HG02642 (cell line): ENCODE data around the gene LHFPL2.

Experiments used
- ATAC-seq: cut with Tn5 transposase; IDR thresholded peaks from one replicate; pipeline ENCODE4 v1.9.1; 2021; ENCODE audit warnings: mild to moderate bottlenecking; ENCODE audit not compliant: unreplicated experiment, poor library complexity

Gene LHFPL2

GRCh38 chr5:78644741-78645300 is 3.8 kb downstream of the LHFPL2 start:
- no peak for ATAC-seq

GRCh38 chr5:78644129-78644528 is 4.4 kb downstream of the LHFPL2 start:
- no peak for ATAC-seq

GRCh38 chr5:78642701-78643100 is 5.9 kb downstream of the LHFPL2 start:
- no peak for ATAC-seq

GRCh38 chr5:78640662-78641474 is 7.7 kb downstream of the LHFPL2 start:
- ATAC-seq: peak; percentile 66

GRCh38 chr5:78639791-78640190 is 8.8 kb downstream of the LHFPL2 start:
- ATAC-seq: no peak

- ATAC-seq: no peak
These were observed 9.5 kb downstream of the LHFPL2 start for GRCh38 chr5:78638973-78639669.

GRCh38 chr5:78638423-78638822 is 10.1 kb downstream of the LHFPL2 start:
- no peak for ATAC-seq

GRCh38 chr5:78637468-78637867 is 11.1 kb downstream of the LHFPL2 start:
- ATAC-seq: no peak

- no peak for ATAC-seq
These were observed 11.9 kb downstream of the LHFPL2 start for GRCh38 chr5:78636682-78637081.

GRCh38 chr5:78634634-78635033 is 13.9 kb downstream of the LHFPL2 start:
- ATAC-seq: no peak

GRCh38 chr5:78634229-78634628 is 14.3 kb downstream of the LHFPL2 start:
- no peak for ATAC-seq

- ATAC-seq: no peak
These were observed 14.9 kb downstream of the LHFPL2 start for GRCh38 chr5:78633700-78634099.

- ATAC-seq: no peak
These were observed 16.1 kb downstream of the LHFPL2 start for GRCh38 chr5:78632467-78632866.

- ATAC-seq: no peak
These were observed 16.6 kb downstream of the LHFPL2 start for GRCh38 chr5:78631931-78632330.

GRCh38 chr5:78630047-78630446 is 18.5 kb downstream of the LHFPL2 start:
- ATAC-seq: no peak

GRCh38 chr5:78629624-78630023 is 18.9 kb downstream of the LHFPL2 start:
- ATAC-seq: no peak

GRCh38 chr5:78628270-78628992 is 20.1 kb downstream of the LHFPL2 start:
- no peak for ATAC-seq

GRCh38 chr5:78627766-78628165 is 20.8 kb downstream of the LHFPL2 start:
- ATAC-seq: no peak

GRCh38 chr5:78627175-78627574 is 21.4 kb downstream of the LHFPL2 start:
- no peak for ATAC-seq

GRCh38 chr5:78626009-78626571 is 22.5 kb downstream of the LHFPL2 start:
- no peak for ATAC-seq
